ENCODE data around the gene TMTC2.
A peak's percentile ranks its signal among the peaks of the same experiment; 100 is the strongest.

Gene TMTC2

GRCh38 chr12:82994117-82994516 lies 307.4 kb downstream of the TMTC2 start:
- H3K4me3 ChIP-seq (ENCODE audit: low read depth, low read length): no peak overlapping the region
- no peak for TF ChIP-seq CTCF (IDR thresholded peaks at IDR 0.05; ENCODE audit: control insufficient read depth, extremely low read depth, insufficient read depth)
- no peak for DNase-seq (ENCODE audit: low read depth)

- DNase-seq (ENCODE audit: low read depth): peak; percentile 33
- no peak overlapping the region for H3K4me3 ChIP-seq (ENCODE audit: low read depth, low read length)
- TF ChIP-seq CTCF (IDR thresholded peaks at IDR 0.05; ENCODE audit: control insufficient read depth, extremely low read depth, insufficient read depth): no peak
These were observed 309.6 kb downstream of the TMTC2 start for GRCh38 chr12:82996168-82996812.

DNA sequence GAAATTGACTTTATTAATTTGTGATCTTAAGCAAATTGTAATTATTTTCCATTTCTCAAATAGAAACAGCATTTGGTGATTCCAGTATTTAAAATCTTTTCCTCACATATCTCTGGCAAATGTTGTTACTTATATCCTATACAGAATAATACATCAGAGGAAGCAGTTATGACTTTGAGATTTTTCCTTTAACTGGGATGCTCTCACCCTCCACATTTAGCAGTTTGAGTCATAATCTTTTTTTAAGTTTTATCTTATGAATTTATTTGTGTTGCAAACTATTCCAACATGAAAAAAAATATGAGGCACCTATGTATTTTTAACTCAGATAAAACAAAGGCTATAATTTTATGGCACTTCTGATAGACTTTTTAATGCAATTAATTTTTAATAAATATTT lies 311.8 kb downstream of the TMTC2 start:
- TF ChIP-seq CTCF (IDR thresholded peaks at IDR 0.05; ENCODE audit: control insufficient read depth, extremely low read depth, insufficient read depth): no peak
- no peak for DNase-seq (ENCODE audit: low read depth)
- H3K4me3 ChIP-seq (ENCODE audit: low read depth, low read length): no peak overlapping the region

DNA sequence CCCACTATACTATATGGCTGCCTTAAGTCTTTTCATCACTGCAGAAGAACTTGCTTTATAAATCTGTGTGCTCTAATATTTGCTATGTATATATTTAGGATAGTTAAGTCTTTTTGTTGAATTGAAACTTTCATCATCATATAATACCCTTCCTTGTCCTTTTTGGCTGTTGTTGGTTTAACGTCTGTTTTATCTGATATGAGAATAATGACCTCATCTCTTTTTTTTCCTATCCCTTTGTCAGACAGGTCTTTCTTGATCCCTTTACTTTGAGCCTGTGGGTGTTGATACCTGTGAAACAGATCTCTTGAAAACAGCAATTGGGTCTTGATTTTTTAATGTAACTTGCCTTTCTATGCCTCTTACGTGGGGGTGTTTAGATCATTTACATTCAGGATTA lies 316.3 kb downstream of the TMTC2 start:
- peak; percentile 56 for DNase-seq (ENCODE audit: low read depth)
- no peak overlapping the region for H3K4me3 ChIP-seq (ENCODE audit: low read depth, low read length)
- TF ChIP-seq CTCF (IDR thresholded peaks at IDR 0.05; ENCODE audit: control insufficient read depth, extremely low read depth, insufficient read depth): no peak

GRCh38 chr12:83005534-83006197 lies 319.0 kb downstream of the TMTC2 start:
- no peak for TF ChIP-seq CTCF (IDR thresholded peaks at IDR 0.05; ENCODE audit: control insufficient read depth, extremely low read depth, insufficient read depth)
- no peak for DNase-seq (ENCODE audit: low read depth)
- H3K4me3 ChIP-seq (ENCODE audit: low read depth, low read length): no peak overlapping the region

GRCh38 chr12:83008703-83009102 lies 322.0 kb downstream of the TMTC2 start:
- DNase-seq (ENCODE audit: low read depth): no peak
- no peak overlapping the region for H3K4me3 ChIP-seq (ENCODE audit: low read depth, low read length)
- TF ChIP-seq CTCF (IDR thresholded peaks at IDR 0.05; ENCODE audit: control insufficient read depth, extremely low read depth, insufficient read depth): no peak
